ENCODE measurements around the gene SMCP. TPM values are rescaled to one million over a fixed set of nuclear protein-coding genes. Genes with fewer than 3 reads are reported as not detected.

Gene SMCP
- total RNA-seq, 4 donors from 2014 or later, result not detected

DNA sequence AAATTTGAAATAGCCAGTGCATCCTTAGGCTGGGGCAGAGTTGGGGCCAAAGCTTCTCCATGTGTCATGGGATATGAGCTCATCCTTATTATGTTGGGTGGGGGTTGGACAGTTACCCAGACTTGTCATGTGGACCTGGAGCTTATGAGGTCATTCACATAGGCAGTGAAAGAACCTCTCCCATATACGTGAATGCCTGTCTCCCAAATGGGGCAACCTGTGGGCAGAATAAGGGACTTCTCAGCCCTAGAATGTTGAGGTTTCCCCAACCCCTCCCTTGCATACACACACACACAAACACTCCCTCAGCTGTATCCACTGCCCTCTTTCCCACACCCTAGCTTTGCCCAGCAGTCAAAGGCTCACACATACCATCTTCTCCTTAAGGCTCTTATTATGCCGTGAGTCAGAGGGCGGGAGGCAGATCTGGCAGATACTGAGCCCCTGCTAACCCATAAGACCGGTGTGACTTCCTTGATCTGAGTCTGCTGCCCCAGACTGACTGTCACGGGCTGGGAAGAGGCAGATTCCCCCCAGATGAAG is 28.0 kb downstream of the SMCP start:
- intact Hi-C loops (cut with DNase I; ENCODE audit: low total_unique reads), result no loop called here
- ATAC-seq (peak in 1 of 2 donors; percentile 50), DNase-seq (no peak)
- no peaks in the 10 kb centered on the region for H3K36me3 ChIP-seq
- no peaks in the 10 kb centered on the region for H3K27me3 ChIP-seq
- in situ Hi-C loops (cut with MboI; ENCODE audit: low sequenced_read_pairs in 4 of 4), result no loop called here
- H3K4me3 ChIP-seq, result no peak overlapping the region
- TF ChIP-seq, protein P1, sequence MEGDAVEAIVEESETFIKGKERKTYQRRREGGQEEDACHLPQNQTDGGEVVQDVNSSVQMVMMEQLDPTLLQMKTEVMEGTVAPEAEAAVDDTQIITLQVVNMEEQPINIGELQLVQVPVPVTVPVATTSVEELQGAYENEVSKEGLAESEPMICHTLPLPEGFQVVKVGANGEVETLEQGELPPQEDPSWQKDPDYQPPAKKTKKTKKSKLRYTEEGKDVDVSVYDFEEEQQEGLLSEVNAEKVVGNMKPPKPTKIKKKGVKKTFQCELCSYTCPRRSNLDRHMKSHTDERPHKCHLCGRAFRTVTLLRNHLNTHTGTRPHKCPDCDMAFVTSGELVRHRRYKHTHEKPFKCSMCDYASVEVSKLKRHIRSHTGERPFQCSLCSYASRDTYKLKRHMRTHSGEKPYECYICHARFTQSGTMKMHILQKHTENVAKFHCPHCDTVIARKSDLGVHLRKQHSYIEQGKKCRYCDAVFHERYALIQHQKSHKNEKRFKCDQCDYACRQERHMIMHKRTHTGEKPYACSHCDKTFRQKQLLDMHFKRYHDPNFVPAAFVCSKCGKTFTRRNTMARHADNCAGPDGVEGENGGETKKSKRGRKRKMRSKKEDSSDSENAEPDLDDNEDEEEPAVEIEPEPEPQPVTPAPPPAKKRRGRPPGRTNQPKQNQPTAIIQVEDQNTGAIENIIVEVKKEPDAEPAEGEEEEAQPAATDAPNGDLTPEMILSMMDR (IDR thresholded peaks at IDR 0.05 in 4 of 5, conservative IDR thresholded peaks at IDR 0.05 in 1 of 5), result no peak
- no peak for TF ChIP-seq POLR2A (IDR thresholded peaks at IDR 0.05)
- H3K27ac ChIP-seq, result no peak overlapping the region
- no peaks in the 10 kb centered on the region for H3K9me3 ChIP-seq
- H3K4me1 ChIP-seq, result no peaks in the 10 kb centered on the region

DNA sequence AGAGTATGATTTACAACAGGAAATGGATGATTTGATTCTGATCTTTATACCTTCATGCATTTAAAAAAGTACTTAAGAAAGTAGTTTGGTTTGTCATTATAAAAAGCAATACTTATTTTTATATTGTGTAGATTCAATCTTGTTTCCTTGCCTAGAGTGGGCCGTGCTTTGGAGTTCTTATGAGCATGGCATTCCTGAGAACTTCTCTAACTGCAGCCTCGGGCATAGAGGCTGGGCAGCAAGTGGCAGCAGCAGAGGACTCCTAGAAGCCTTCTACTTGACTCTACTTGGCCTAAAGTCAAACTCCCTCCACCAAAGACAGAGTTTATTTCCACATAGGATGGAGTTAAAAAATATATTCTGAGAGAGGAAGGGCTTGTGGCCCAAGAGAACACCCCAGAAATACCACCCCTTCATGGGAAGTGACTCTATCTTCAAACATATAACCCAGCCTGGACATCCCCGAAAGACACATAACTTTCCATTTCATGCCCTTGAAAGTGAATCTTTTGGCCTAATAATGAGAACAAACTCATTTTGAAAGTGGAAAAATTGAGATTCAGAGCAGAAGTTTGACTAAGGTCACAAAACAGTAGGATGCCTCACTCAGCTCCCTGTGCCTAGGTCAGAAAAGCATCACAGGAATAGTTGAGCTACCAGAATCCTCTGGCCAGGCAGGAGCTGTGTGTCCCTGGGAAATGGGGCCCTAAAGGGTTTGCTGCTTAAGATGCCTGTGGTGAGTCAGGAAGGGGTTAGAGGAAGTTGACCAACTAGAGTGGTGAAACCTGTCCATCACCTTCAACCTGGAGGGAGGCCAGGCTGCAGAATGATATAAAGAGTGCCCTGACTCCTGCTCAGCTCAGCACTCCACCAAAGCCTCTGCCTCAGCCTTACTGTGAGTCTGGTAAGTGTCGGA is 29.8 kb downstream of the SMCP start, which contains the start of gene IVL:
IVL (plus strand) TSS at position 861 of the 916 bp plus-strand sequence. CDS start 1,252 bp downstream, outside the sequence.
- intact Hi-C loops (cut with DNase I; ENCODE audit: low total_unique reads), result no loop called here
- no peak within 1 kb of the TSS for H3K27ac ChIP-seq
- in situ Hi-C loops (cut with MboI; ENCODE audit: low sequenced_read_pairs in 4 of 4), result no loop called here
- DNase-seq (no peak), ATAC-seq (no peak)
- no peaks in the 10 kb centered on the region for H3K9me3 ChIP-seq
- no peaks in the 10 kb centered on the region for H3K4me1 ChIP-seq
- H3K36me3 ChIP-seq, result no peaks in the 10 kb centered on the region
- H3K27me3 ChIP-seq, result no peaks in the 10 kb centered on the region
- no peak within 1 kb of the TSS for H3K4me3 ChIP-seq
- TF ChIP-seq, protein P1 (IDR thresholded peaks at IDR 0.05 in 4 of 5, conservative IDR thresholded peaks at IDR 0.05 in 1 of 5), result no peak
- no peak for TF ChIP-seq POLR2A (IDR thresholded peaks at IDR 0.05)

DNA sequence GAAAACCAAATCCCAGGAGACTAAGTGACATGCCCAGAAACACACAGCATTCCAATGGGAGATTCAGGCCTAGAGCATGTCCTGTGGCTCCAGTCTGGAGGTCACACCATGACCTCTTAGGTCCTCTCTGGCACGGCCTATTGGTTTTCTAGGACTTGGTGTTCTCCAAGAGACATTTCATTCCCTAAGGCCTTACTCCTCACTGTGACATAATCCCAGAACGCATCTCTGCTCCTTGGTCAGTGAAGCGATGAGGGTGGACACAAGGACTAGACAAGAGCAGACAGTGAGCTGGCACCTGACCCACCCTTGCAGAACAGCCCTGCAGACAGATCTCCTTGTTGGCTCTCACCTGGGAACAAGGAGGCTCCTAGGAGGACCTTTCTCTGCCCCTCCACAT is 31.1 kb downstream of the SMCP start:
- DNase-seq, result no peak
- no peaks in the 10 kb centered on the region for H3K9me3 ChIP-seq
- intact Hi-C loops (cut with DNase I; ENCODE audit: low total_unique reads), result no loop called here
- H3K4me1 ChIP-seq, result no peaks in the 10 kb centered on the region
- no peaks in the 10 kb centered on the region for H3K27me3 ChIP-seq
- H3K36me3 ChIP-seq, result no peaks in the 10 kb centered on the region
- no peak overlapping the region for H3K4me3 ChIP-seq
- in situ Hi-C loops (cut with MboI; ENCODE audit: low sequenced_read_pairs in 4 of 4), result no loop called here
- H3K27ac ChIP-seq, result no peak overlapping the region
- TF ChIP-seq, protein P1 (IDR thresholded peaks at IDR 0.05 in 4 of 5, conservative IDR thresholded peaks at IDR 0.05 in 1 of 5), result no peak
- TF ChIP-seq POLR2A (IDR thresholded peaks at IDR 0.05), result no peak
- ATAC-seq, result no peak

DNA sequence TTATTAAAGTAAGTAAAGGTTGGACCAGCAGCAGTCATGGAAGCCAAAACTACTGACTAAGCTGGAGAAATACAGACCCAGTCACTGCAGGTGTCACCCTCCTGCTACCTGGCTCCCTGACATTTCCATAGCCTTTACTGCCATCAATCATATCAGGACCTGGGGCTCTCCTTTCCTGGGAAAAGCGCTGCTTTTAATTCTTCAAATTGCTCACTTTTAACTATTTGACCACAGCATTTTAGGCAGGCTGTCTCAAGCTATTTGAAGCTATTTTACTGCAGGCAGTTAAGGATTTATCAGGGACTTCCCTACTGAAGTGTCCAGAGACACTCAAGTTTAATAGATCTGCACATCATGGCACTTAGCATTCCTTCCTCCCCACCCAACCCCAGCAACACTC is 34.3 kb downstream of the SMCP start:
- no peak for DNase-seq
- ATAC-seq, result no peak
- intact Hi-C loops (cut with DNase I; ENCODE audit: low total_unique reads), result no loop called here
- no peak for TF ChIP-seq POLR2A (IDR thresholded peaks at IDR 0.05)
- TF ChIP-seq, protein P1 (IDR thresholded peaks at IDR 0.05 in 4 of 5, conservative IDR thresholded peaks at IDR 0.05 in 1 of 5), result no peak
- H3K27ac ChIP-seq, result no peak overlapping the region
- no peaks in the 10 kb centered on the region for H3K36me3 ChIP-seq
- H3K27me3 ChIP-seq, result no peaks in the 10 kb centered on the region
- no peaks in the 10 kb centered on the region for H3K9me3 ChIP-seq
- no peaks in the 10 kb centered on the region for H3K4me1 ChIP-seq
- no peak overlapping the region for H3K4me3 ChIP-seq
- in situ Hi-C loops (cut with MboI; ENCODE audit: low sequenced_read_pairs in 4 of 4), result no loop called here

All from gastrocnemius medialis (tissue), 4 donors.